HFF-Myc (cell line): ENCODE results near the gene C10orf71.

Source experiments
- DNase-seq: peaks from one replicate; pipeline ENCODE4 v3.0.0-alpha.2; 2011; ENCODE audit warnings: low read depth; ENCODE audit errors: extremely low read depth
- H3K4me3 ChIP-seq: replicated peaks from 2 replicates; pipeline ENCODE4 v1.5.1; 2011; ENCODE audit warnings: low read depth, mild to moderate bottlenecking, control low read depth, low read length
- TF ChIP-seq, protein P1 (sequence below): IDR thresholded peaks from 2 replicates; pipeline ENCODE4 v1.5.1; 2012; ENCODE audit warnings: mild to moderate bottlenecking, low read depth, low read length, control low read depth; ENCODE audit errors: missing control alignments

The C10orf71 gene

DNA sequence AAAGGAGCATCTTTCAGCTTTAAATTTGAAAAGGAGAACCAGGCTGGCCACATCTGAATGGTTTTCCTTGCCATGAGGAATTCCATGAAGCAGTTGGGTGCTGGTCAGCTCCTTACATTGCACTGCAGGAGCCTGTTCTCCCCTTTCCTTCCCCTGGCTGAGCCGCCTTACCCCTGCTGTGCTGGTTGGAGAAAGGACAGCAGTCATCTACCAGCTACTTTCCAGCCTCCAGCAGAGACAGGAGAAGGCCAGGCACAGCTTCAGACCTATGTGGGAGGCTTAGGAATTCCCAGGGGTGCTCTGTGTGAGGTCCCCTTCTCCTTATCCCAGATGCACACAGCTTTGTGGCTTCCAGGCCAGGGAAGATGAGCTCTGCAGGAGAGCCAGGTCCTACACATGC, 4.7 kb downstream of the C10orf71 start:
- TF ChIP-seq, protein P1, sequence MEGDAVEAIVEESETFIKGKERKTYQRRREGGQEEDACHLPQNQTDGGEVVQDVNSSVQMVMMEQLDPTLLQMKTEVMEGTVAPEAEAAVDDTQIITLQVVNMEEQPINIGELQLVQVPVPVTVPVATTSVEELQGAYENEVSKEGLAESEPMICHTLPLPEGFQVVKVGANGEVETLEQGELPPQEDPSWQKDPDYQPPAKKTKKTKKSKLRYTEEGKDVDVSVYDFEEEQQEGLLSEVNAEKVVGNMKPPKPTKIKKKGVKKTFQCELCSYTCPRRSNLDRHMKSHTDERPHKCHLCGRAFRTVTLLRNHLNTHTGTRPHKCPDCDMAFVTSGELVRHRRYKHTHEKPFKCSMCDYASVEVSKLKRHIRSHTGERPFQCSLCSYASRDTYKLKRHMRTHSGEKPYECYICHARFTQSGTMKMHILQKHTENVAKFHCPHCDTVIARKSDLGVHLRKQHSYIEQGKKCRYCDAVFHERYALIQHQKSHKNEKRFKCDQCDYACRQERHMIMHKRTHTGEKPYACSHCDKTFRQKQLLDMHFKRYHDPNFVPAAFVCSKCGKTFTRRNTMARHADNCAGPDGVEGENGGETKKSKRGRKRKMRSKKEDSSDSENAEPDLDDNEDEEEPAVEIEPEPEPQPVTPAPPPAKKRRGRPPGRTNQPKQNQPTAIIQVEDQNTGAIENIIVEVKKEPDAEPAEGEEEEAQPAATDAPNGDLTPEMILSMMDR, result no peak
- no peak for DNase-seq
- H3K4me3 ChIP-seq, result no peak overlapping the region

DNA sequence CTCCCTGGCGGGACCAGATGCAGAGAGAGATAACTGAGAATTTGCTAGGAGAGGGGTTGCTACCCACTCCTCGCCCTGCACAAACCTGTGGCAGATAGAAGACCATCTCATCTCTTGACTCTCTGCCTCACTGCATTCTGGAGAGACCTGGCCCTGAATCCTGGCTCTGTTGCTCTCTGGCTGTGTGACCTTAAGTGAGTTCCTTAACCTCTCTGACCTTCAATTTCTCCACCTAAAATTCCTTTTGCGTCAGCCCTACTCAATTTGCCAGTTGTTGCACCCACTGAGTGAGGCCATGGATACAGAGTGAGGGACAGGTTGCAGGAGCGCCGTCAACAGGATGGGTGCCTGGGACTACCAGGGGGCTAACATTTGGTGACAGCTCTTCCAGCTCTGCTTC, 5.2 kb downstream of the C10orf71 start:
- no peak overlapping the region for H3K4me3 ChIP-seq
- TF ChIP-seq, protein P1, result no peak
- no peak for DNase-seq

DNA sequence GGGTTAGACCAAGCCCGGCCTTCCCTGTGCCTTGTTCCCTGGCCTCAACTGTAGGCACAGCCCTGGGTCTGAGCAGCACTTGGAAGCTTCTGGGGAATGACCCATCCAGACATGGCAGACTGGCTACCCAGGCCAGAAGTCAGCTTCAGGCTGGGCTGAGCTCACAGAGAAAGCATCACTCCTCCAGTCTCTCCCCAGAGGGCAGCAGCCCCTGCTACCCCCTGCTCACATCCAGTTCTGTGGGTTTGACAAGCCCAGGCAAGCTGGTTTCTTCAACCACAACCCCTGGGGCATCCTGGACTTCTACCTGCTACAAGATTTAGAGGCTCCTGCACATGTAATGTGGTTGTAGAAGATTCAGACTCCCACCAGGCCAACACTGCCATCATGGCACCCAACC, 9.0 kb downstream of the C10orf71 start:
- TF ChIP-seq, protein P1, result no peak
- H3K4me3 ChIP-seq, result no peak overlapping the region
- DNase-seq, result no peak

DNA sequence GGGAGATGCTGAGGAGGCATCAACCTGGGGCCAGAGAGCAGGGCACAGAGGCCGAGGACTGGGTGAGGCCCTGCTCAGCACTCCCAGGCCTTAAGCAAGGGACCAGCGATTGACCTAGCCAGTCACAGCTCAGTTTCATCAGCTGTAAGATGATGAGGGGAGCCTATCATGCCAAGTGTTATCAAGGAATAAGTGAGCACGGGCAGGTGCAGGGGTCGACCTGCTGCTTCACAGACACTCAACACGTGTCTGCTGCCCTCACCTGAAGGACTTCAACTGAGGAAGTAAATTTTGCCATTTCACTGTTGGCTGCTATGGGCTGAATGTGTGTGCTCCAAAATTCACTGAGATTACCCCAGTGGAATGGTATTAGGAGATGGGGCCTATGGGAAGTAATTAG, 9.9 kb downstream of the C10orf71 start:
- no peak overlapping the region for H3K4me3 ChIP-seq
- TF ChIP-seq, protein P1, result no peak
- no peak for DNase-seq

DNA sequence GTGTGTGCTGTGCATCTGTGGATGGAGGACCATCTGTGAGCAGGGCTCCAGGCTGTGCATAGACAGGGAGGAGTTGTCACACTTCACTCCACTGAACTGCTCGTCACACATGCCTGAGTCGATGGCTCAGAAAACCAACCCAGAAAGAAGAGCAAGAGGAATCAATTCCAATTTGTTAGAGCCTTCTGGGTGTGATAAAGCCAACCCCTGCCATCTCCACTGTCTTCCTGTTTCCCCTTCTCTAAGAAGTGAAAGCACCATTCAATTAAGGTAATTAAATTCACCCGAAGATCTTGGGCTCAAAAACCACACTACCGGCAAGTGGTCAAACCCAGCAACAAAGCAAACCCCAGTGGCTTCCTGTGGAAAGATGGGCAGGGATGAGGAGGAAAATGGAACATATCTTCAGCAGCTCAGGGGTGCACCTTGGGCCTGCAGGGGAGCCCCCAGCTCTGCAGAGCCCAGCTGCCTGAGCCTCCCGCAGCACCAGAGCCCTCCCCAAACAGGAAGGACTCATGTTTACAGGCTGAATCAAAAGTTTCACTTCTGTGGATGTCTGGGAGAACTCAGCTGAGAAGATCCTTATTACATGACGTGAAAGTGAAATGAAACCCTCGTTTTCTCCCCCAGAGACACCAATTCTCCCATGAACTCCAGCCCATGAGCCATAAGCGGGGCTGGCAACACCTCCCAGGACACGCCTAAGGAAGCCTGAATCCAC, 10.9 kb downstream of the C10orf71 start:
- TF ChIP-seq, protein P1, result no peak
- H3K4me3 ChIP-seq, result no peak overlapping the region
- no peak for DNase-seq

DNA sequence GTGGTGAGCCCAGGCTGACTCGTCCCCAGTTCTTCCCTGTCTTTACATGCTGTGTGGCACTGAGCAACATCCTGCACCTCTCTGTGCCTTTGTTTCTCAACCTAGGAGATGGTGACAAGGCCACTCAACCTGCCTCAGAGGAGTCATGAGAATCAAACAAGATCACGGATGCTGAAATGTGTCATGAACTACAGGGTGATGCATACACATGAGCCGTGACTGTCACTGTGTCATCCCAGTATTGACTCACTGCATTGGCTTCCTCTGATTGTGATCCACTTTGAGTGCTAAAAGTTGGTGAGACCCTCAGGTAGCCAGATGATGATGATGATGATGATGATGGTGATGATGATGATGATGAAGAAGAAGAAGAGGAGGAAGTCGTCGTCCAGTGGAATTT, 11.5 kb downstream of the C10orf71 start:
- DNase-seq, result no peak
- TF ChIP-seq, protein P1, result no peak
- H3K4me3 ChIP-seq, result no peak overlapping the region
